ENCODE data around the gene METAP1. TPM values are rescaled to one million over a fixed set of nuclear protein-coding genes. Genes with fewer than 3 reads are reported as not detected.
A peak's percentile ranks its signal among the peaks of the same experiment; 100 is the strongest.

METAP1 gene
- polyA plus RNA-seq, 4 donors = 27.0 to 86.9 (median 32.9) TPM

DNA sequence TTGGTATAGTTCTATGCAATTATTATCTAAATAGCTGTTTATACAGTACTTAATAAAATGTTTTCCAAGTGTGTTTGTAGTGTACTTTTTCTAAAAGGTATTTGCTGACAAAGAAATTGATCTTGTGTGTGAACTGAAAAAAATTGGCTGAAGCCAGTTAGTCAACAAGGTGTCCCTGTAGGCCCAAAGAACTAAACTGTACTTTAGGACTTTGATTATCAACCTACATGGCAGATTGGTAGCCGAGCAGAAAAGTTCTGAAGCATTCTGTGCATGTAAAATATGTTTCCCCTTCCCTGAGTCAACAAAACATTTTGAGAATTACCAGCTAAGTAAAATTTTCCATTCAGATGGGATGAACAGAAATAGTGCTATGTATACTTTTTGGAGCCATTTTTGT is 72.1 kb downstream of the METAP1 start:
- Histone ChIP-seq H3K36me3 (ENCODE audit: control insufficient read depth in 3 of 3, insufficient read depth in 2 of 3, low read depth in 1 of 3, low read length in 3 of 3) (peaks cover 0 to 17% (median 2%) of the 10 kb centered on the region in 3 donors), H3K9me3 (ENCODE audit: control insufficient read depth in 2 of 2, insufficient read depth in 1 of 2, low read depth in 1 of 2, low read length in 1 of 2) (no peaks in the 10 kb centered on the region), H3K4me1 (ENCODE audit: control insufficient read depth in 3 of 3, insufficient read depth in 2 of 3, low read depth in 1 of 3, low read length in 2 of 3) (no peaks in the 10 kb centered on the region), H3K4me3 (ENCODE audit: low read depth in 1 of 3, low read length in 3 of 3) (no peak overlapping the region), H3K27ac (ENCODE audit: low read depth in 1 of 3, low read length in 2 of 3) (no peak overlapping the region), H3K27me3 (ENCODE audit: control insufficient read depth in 3 of 3, insufficient read depth in 3 of 3, low read length in 3 of 3) (no peaks in the 10 kb centered on the region)
- DNase-seq (peak in 1 of 2 donors; percentile 27), FAIRE-seq (no peak)
- 40 to 66% (median 41%) methylated on average over 1 of the region's 1 CpG for WGBS, 3 donors

DNA sequence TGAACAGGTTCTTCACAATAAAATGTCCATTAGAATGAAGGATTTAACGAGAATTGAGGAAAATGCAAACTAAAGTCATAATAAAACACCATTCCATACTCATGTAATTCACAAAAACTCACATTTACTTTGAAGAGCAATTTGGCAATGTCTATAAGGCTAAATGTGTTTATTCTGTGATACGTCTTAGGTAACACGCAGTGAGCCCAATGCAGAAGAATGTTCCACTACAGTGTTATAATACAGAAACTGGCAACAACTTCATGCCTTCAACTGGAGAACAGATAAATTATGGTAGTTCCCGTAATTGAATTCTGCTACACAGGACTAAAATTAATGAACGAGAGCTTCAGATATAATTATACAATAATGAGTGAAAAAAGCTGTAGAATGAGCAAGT is 75.6 kb downstream of the METAP1 start:
- WGBS, 3 donors = 89 to 93% (median 91%) methylated on average over 5 of the region's 5 CpGs
- no peak overlapping the region for H3K4me3 ChIP-seq (ENCODE audit: low read depth in 1 of 3, low read length in 3 of 3)
- no peak for DNase-seq
- peak; percentile 5 for FAIRE-seq
- H3K36me3 ChIP-seq (ENCODE audit: control insufficient read depth in 3 of 3, insufficient read depth in 2 of 3, low read depth in 1 of 3, low read length in 3 of 3) = peaks cover 0 to 29% (median 12%) of the 10 kb centered on the region in 3 donors
- no peaks in the 10 kb centered on the region for H3K9me3 ChIP-seq (ENCODE audit: control insufficient read depth in 2 of 2, insufficient read depth in 1 of 2, low read depth in 1 of 2, low read length in 1 of 2)
- H3K27ac ChIP-seq (ENCODE audit: low read depth in 1 of 3, low read length in 2 of 3) = no peak overlapping the region
- no peaks in the 10 kb centered on the region for H3K4me1 ChIP-seq (ENCODE audit: control insufficient read depth in 3 of 3, insufficient read depth in 2 of 3, low read depth in 1 of 3, low read length in 2 of 3)
- no peaks in the 10 kb centered on the region for H3K27me3 ChIP-seq (ENCODE audit: control insufficient read depth in 3 of 3, insufficient read depth in 3 of 3, low read length in 3 of 3)

DNA sequence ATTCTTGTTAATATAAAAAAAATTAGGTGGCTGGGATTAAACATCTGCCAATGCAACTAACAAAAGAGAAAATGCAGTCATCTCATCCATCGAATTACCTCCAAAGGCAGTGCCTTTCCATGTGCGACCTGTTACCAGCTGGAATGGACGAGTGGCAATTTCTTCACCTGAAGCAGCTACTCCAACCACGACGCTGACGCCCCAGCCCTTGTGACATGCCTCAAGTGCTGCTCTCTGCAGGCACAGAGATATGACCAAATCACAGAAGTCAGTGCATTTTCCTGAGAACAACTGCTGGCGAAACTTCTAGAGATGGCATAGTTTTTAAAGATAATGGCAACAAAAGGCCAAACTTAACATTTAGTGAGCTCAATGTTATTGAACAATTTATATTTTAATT is 79.3 kb downstream of the METAP1 start:
- H3K4me1 ChIP-seq (ENCODE audit: control insufficient read depth in 3 of 3, insufficient read depth in 2 of 3, low read depth in 1 of 3, low read length in 2 of 3) = peaks cover 0 to 4% (median 0%) of the 10 kb centered on the region in 3 donors
- H3K36me3 ChIP-seq (ENCODE audit: control insufficient read depth in 3 of 3, insufficient read depth in 2 of 3, low read depth in 1 of 3, low read length in 3 of 3) = peaks cover 4 to 30% (median 22%) of the 10 kb centered on the region in 3 donors
- no peaks in the 10 kb centered on the region for H3K9me3 ChIP-seq (ENCODE audit: control insufficient read depth in 2 of 2, insufficient read depth in 1 of 2, low read depth in 1 of 2, low read length in 1 of 2)
- 93 to 96% (median 95%) methylated on average over 7 of the region's 7 CpGs for WGBS, 3 donors
- H3K27me3 ChIP-seq (ENCODE audit: control insufficient read depth in 3 of 3, insufficient read depth in 3 of 3, low read length in 3 of 3) = no peaks in the 10 kb centered on the region
- H3K4me3 ChIP-seq (ENCODE audit: low read depth in 1 of 3, low read length in 3 of 3) = no peak overlapping the region
- no peak for FAIRE-seq
- no peak for DNase-seq
- no peak overlapping the region for H3K27ac ChIP-seq (ENCODE audit: low read depth in 1 of 3, low read length in 2 of 3)

DNA sequence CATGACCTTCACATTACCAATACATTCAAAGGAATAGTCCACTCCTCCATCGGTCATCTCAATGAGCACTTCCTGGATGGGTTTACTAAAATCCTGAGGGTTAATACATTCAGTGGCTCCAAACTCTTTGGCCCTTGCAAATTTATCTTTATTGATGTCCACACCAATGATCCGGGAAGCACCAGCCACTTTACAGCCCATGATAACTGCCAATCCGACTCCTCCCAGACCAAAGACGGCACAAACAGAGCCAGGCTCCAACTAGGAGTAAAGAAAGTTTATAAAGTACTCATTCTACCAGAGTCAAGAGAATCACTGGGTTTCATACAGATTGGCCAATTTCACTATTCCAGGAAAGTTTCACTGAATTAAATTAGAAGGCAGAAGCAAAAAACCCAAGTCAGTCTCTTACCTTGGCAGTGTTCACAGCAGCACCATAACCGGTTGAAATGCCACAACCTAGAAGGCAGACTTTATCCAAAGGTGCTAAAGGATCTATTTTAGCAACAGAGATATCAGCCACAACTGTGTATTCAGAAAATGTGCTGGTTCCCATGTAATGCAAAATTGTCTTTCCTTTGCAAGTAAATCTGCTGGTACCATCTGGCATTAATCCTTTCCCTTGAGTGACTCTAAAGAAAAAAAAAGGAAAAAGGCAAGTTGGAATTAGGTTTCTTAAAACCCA is 80.9 kb downstream of the METAP1 start:
- Histone ChIP-seq H3K9me3 (ENCODE audit: control insufficient read depth in 2 of 2, insufficient read depth in 1 of 2, low read depth in 1 of 2, low read length in 1 of 2) (no peaks in the 10 kb centered on the region), H3K27ac (ENCODE audit: low read depth in 1 of 3, low read length in 2 of 3) (no peak overlapping the region), H3K4me1 (ENCODE audit: control insufficient read depth in 3 of 3, insufficient read depth in 2 of 3, low read depth in 1 of 3, low read length in 2 of 3) (peaks cover 0 to 4% (median 0%) of the 10 kb centered on the region in 3 donors), H3K36me3 (ENCODE audit: control insufficient read depth in 3 of 3, insufficient read depth in 2 of 3, low read depth in 1 of 3, low read length in 3 of 3) (peaks cover 7 to 34% (median 33%) of the 10 kb centered on the region in 3 donors), H3K27me3 (ENCODE audit: control insufficient read depth in 3 of 3, insufficient read depth in 3 of 3, low read length in 3 of 3) (no peaks in the 10 kb centered on the region), H3K4me3 (ENCODE audit: low read depth in 1 of 3, low read length in 3 of 3) (no peak overlapping the region)
- 71 to 89% (median 86%) methylated on average over 5 of the region's 5 CpGs for WGBS, 3 donors
- no peak for DNase-seq
- no peak for FAIRE-seq

DNA sequence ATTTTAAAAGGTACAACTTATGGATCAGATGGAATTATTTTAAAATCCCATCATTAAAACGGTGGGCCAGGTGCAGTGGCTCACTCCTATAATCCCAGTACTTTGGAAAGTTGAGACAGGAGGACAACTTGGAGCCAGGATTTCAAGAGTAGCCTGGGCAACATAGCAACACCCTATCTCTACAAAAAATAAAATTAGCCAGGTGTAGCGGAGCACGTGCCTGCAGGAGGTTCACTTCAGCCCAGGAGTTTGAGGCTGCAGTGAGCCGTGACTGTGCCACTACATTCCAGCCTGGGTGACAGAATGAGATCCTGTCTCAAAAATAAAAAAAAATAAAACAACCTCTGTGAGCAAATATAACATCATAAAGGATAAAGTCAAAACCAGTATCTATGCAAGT is 81.7 kb downstream of the METAP1 start:
- Histone ChIP-seq H3K4me3 (ENCODE audit: low read depth in 1 of 3, low read length in 3 of 3) (no peak overlapping the region), H3K4me1 (ENCODE audit: control insufficient read depth in 3 of 3, insufficient read depth in 2 of 3, low read depth in 1 of 3, low read length in 2 of 3) (peaks cover 0 to 4% (median 0%) of the 10 kb centered on the region in 3 donors), H3K36me3 (ENCODE audit: control insufficient read depth in 3 of 3, insufficient read depth in 2 of 3, low read depth in 1 of 3, low read length in 3 of 3) (peaks cover 10 to 32% (median 32%) of the 10 kb centered on the region in 3 donors), H3K9me3 (ENCODE audit: control insufficient read depth in 2 of 2, insufficient read depth in 1 of 2, low read depth in 1 of 2, low read length in 1 of 2) (no peaks in the 10 kb centered on the region), H3K27me3 (ENCODE audit: control insufficient read depth in 3 of 3, insufficient read depth in 3 of 3, low read length in 3 of 3) (no peaks in the 10 kb centered on the region), H3K27ac (ENCODE audit: low read depth in 1 of 3, low read length in 2 of 3) (no peak overlapping the region)
- WGBS, 3 donors = 69 to 89% (median 87%) methylated on average over 4 of the region's 4 CpGs
- no peak for FAIRE-seq
- no peak for DNase-seq

DNA sequence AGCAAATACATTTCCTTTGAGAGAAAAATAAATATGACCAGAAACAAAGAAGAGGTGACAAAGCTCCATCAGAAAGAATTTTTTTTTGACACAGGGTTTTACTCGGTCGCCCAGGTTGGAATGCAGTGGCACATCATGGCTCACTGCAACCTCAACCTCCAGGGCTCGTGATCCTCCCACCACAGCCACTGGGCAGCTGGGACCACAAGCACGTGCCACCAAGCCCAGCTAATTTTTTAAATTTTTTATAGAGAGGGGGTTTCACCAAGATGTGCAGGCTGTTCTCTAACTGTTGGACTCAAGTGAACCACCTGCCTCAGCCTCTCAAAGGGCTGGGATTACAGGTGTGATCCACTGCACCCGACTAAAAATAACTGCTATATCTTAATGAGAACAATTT is 82.8 kb downstream of the METAP1 start:
- DNase-seq (no peak), FAIRE-seq (no peak)
- Histone ChIP-seq H3K36me3 (ENCODE audit: control insufficient read depth in 3 of 3, insufficient read depth in 2 of 3, low read depth in 1 of 3, low read length in 3 of 3) (peaks cover 10 to 34% (median 33%) of the 10 kb centered on the region in 3 donors), H3K27me3 (ENCODE audit: control insufficient read depth in 3 of 3, insufficient read depth in 3 of 3, low read length in 3 of 3) (no peaks in the 10 kb centered on the region), H3K9me3 (ENCODE audit: control insufficient read depth in 2 of 2, insufficient read depth in 1 of 2, low read depth in 1 of 2, low read length in 1 of 2) (no peaks in the 10 kb centered on the region), H3K4me1 (ENCODE audit: control insufficient read depth in 3 of 3, insufficient read depth in 2 of 3, low read depth in 1 of 3, low read length in 2 of 3) (peaks cover 0 to 4% (median 0%) of the 10 kb centered on the region in 3 donors), H3K4me3 (ENCODE audit: low read depth in 1 of 3, low read length in 3 of 3) (no peak overlapping the region), H3K27ac (ENCODE audit: low read depth in 1 of 3, low read length in 2 of 3) (no peak overlapping the region)
- WGBS, 3 donors = 83 to 92% (median 89%) methylated on average over 5 of the region's 5 CpGs

DNA sequence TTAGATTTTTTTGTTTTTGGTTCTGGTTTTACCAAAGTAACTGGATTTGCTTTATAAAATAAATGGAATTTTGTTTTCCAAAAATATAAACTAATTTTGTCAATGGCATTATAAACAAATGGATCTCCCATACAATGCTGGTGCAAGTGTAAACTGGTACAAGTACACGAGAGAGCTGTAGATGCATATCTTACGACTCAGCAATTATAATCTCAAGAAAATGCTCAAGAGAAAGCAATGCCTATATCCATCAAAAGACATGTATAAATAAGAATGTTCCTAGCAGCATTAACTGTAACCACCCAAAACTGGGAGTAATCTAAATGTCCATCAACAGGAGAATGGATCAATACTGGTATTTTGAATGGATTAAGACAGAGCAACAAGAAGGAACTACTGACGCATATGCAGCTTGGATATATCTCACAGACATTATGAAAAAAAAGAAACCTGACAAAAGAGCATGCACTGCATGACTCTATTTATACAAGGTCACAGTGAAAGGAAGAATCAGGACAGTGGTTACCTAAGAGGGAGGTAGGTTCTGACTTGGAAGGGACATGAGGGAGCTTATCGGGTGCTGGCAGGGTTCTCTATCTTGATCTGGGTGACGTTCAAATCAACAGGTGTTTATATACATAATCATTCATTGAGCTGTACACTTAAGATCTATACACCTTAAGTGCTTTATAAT is 83.6 kb downstream of the METAP1 start:
- DNase-seq = peak in 1 of 2 donors; percentile 53
- peaks cover 13 to 38% (median 35%) of the 10 kb centered on the region in 3 donors for H3K36me3 ChIP-seq (ENCODE audit: control insufficient read depth in 3 of 3, insufficient read depth in 2 of 3, low read depth in 1 of 3, low read length in 3 of 3)

DNA sequence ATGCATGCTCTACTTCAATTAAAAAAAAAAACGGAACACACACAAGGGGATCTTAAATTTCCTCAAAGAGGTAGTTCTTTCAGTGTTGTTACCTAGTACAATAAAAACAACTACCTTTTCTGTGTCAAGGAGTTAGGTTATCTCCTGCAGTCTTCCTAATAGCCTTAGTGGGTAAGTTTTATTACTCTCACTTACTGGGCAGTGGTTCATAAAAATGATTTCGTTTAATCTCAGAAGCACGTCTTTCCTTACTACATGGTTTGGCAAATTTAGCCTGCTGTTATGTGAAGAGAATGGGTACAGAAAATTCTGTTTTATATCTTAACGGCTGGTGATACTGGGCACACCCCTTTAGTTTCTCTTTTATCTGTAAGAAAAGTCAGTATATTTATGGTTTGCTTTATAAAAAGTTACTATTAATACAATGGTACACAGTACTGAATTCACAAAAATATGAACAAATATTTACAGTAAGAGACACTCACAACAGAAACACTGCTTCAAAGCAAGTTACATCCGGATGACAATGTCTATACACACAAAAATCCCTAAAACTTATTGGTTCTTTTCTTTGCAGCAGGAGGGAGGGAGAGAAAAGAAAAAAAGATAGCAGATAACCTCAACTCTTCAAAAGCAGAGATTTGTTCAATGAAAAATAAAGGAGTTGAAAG is 84.2 kb downstream of the METAP1 start:
- no peak for DNase-seq
- no peak overlapping the region for H3K4me3 ChIP-seq (ENCODE audit: low read depth in 1 of 3, low read length in 3 of 3)
- H3K36me3 ChIP-seq (ENCODE audit: control insufficient read depth in 3 of 3, insufficient read depth in 2 of 3, low read depth in 1 of 3, low read length in 3 of 3) = peaks cover 13 to 37% (median 31%) of the 10 kb centered on the region in 3 donors
- H3K27me3 ChIP-seq (ENCODE audit: control insufficient read depth in 3 of 3, insufficient read depth in 3 of 3, low read length in 3 of 3) = no peaks in the 10 kb centered on the region
- 23 to 56% (median 40%) methylated on average over 5 of the region's 5 CpGs for WGBS, 3 donors
- FAIRE-seq = no peak
- no peaks in the 10 kb centered on the region for H3K9me3 ChIP-seq (ENCODE audit: control insufficient read depth in 2 of 2, insufficient read depth in 1 of 2, low read depth in 1 of 2, low read length in 1 of 2)
- H3K27ac ChIP-seq (ENCODE audit: low read depth in 1 of 3, low read length in 2 of 3) = no peak overlapping the region
- peaks cover 0 to 4% (median 4%) of the 10 kb centered on the region in 3 donors for H3K4me1 ChIP-seq (ENCODE audit: control insufficient read depth in 3 of 3, insufficient read depth in 2 of 3, low read depth in 1 of 3, low read length in 2 of 3)

More for the DNA sequence above, 83.6 kb downstream of the METAP1 start:
- Histone ChIP-seq H3K27ac (ENCODE audit: low read depth in 1 of 3, low read length in 2 of 3) (no peak overlapping the region), H3K4me3 (ENCODE audit: low read depth in 1 of 3, low read length in 3 of 3) (no peak overlapping the region), H3K4me1 (ENCODE audit: control insufficient read depth in 3 of 3, insufficient read depth in 2 of 3, low read depth in 1 of 3, low read length in 2 of 3) (peaks cover 0 to 4% (median 2%) of the 10 kb centered on the region in 3 donors), H3K9me3 (ENCODE audit: control insufficient read depth in 2 of 2, insufficient read depth in 1 of 2, low read depth in 1 of 2, low read length in 1 of 2) (no peaks in the 10 kb centered on the region), H3K27me3 (ENCODE audit: control insufficient read depth in 3 of 3, insufficient read depth in 3 of 3, low read length in 3 of 3) (no peaks in the 10 kb centered on the region)
- 34 to 67% (median 52%) methylated on average over 5 of the region's 5 CpGs for WGBS, 3 donors
- FAIRE-seq = no peak

Measured in small intestine (tissue), 7 donors.